Duodenal mucosa (tissue), 2 donors: Measurements from ENCODE around the gene LEKR1.
"Not testable (repeated sequence)": the region's sequence is repeated elsewhere in the genome, so short reads cannot be mapped to it uniquely, and the experiment has no call there.

Experiments used
- H3K27ac ChIP-seq: one replicate; pipeline ENCODE4 v1.7.0; 2013; ENCODE audit warnings: low read depth, low read length
- H3K27me3 ChIP-seq, 2 donors: one replicate each; pipeline ENCODE4 v1.7.0; 2013; ENCODE audit warnings: low read length in 2 of 2, control low read depth in 1 of 2; ENCODE audit not compliant: insufficient read depth in 2 of 2, control insufficient read depth in 1 of 2
- H3K36me3 ChIP-seq, 2 donors: one replicate each; pipeline ENCODE4 v1.7.0; 2013; ENCODE audit warnings: low read length in 2 of 2, control low read depth in 1 of 2; ENCODE audit not compliant: insufficient read depth in 2 of 2, control insufficient read depth in 1 of 2
- H3K4me1 ChIP-seq, 2 donors: one replicate each; pipeline ENCODE4 v1.7.0; 2013; ENCODE audit warnings: low read length in 2 of 2, control low read depth in 1 of 2; ENCODE audit not compliant: insufficient read depth in 2 of 2, control insufficient read depth in 1 of 2
- H3K4me3 ChIP-seq, 2 donors: one replicate each; pipeline ENCODE4 v1.7.0; 2013; ENCODE audit warnings: low read length in 2 of 2, low read depth in 1 of 2
- H3K9ac ChIP-seq, 2 donors: one replicate each; pipeline ENCODE4 v1.7.0; 2013; ENCODE audit warnings: low read length in 2 of 2, low read depth in 1 of 2
- H3K9me3 ChIP-seq, 2 donors: one replicate each; pipeline ENCODE4 v1.7.0; 2013; ENCODE audit warnings: low read length in 2 of 2, control low read depth in 1 of 2; ENCODE audit not compliant: control insufficient read depth in 1 of 2

Gene LEKR1

DNA sequence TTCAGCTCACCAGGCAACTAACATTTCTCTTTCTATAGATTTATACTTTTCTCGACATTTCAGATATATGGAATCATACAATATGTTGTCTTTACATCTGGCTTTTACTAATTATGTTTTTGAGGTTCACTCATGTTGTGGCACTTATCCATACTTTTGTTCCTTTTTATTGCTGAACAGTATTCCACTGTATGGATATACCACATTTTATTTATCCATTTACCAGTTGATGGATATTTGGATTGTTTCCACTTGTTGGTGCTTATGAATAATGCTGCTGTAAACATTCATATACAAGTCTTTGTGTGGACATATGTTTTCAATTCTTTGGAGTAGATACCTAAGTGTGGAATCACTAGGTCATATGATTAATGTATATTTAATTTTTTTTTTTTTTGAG is 97.2 kb downstream of the LEKR1 start:
- Histone ChIP-seq H3K36me3 (no peaks in the 10 kb centered on the region), H3K4me3 (no peak overlapping the region), H3K27ac (no peak overlapping the region), H3K27me3 (no peaks in the 10 kb centered on the region), H3K9me3 (no peaks in the 10 kb centered on the region), H3K9ac (no peak overlapping the region), H3K4me1 (no peaks in the 10 kb centered on the region)

DNA sequence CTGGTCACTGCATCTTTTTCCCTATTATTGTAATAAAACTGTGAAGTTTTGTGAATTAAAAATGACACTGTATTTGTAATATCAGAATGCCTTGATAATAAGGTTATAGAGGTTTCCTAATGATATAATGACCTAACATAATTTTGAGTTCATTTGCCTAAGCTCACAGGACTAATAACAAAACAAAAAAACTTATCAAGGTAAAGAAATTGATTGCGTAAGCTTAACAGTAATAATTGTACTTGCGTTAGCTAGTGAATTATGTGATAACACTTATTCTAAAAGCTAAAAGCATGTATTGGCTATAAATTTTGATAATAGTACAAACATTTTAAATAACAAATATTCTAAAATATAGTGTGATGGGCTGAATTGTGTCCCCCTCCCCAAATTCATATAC is 112.6 kb downstream of the LEKR1 start:
- no peaks in the 10 kb centered on the region for H3K9me3 ChIP-seq
- no peak overlapping the region for H3K27ac ChIP-seq
- H3K4me3 ChIP-seq = no peak overlapping the region
- H3K36me3 ChIP-seq = no peaks in the 10 kb centered on the region
- no peaks in the 10 kb centered on the region for H3K4me1 ChIP-seq
- H3K27me3 ChIP-seq = no peaks in the 10 kb centered on the region
- no peak overlapping the region for H3K9ac ChIP-seq

DNA sequence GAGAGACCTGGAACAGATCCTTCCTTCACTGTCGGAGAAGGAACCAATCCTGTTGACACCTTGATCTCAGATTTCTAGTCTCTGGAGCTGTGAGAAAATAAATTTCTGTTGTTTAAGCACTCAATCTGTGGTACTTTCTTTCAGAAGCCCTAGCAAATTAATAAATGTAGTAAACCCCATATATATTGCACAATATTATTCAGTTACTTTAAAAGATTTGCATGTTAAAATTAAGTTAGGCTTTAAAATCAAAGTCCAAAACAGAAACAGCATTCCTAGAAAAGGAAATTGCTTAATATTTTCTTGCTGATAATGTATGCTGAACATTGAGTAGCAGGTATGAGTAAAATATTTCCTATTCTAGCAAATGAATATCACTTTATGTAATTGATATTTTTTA is 113.2 kb downstream of the LEKR1 start:
- Histone ChIP-seq H3K9me3 (no peaks in the 10 kb centered on the region), H3K36me3 (no peaks in the 10 kb centered on the region), H3K4me3 (no peak overlapping the region), H3K27ac (no peak overlapping the region), H3K4me1 (no peaks in the 10 kb centered on the region), H3K27me3 (no peaks in the 10 kb centered on the region), H3K9ac (no peak overlapping the region)

DNA sequence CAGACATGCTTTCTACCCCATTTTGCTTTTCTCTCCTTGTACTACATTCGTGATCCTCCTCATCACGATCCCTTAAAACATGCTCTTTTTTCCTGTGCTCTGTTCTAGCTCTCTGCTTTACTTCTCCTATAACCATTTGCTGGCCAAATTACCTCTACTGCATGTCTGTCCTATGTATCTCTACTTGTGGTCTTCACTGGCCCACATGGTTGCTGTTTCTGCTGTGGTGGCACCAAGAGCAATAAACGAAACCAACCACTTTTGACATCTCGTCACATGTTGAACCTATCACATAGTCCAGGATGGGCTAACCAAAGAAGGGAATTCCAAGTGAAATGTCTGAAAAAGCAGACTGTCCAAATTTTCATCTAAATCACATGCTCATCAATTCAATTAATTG is 115.2 kb downstream of the LEKR1 start:
- Histone ChIP-seq H3K9me3 (no peaks in the 10 kb centered on the region), H3K27ac (no peak overlapping the region), H3K9ac (no peak overlapping the region), H3K4me1 (no peaks in the 10 kb centered on the region), H3K36me3 (no peaks in the 10 kb centered on the region), H3K27me3 (no peaks in the 10 kb centered on the region), H3K4me3 (no peak overlapping the region)

DNA sequence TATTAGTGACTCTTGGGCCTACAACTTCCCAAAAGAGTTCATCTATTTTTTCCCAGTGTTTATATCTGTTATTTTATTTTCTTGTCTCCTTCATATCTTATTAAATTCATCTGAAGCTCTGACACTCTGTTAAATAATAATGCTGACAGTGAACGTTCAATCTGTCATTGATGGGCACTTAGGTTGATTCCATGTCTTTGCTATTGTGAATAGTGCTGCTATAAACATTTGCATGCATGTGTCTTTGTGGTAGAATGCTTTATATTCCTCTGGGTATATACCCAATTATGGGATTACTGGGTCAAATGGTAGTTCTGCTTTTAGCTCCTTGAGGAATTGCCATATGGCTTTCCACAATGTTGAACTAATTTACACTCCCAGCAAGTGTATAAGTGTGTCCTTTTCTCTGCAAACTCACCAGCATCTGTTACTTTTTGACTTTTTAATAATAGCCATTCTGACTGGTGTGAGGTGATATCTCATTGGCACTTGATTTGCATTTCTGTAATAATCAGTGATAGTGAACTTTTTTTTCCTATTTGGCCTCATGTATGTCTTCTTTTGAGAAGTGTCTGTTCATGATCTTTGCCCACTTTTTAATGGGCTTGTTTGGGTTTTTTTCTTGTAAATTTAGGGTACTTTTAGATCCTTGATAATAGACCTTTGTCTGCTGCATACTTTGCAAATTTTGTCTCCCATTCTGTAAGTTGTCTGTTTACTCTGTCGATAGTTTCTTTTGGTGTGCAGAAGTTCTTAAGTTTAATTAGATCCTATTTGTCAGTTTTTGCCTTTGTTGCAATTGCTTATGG is 122.5 kb downstream of the LEKR1 start:
- Histone ChIP-seq H3K9ac (no peak overlapping the region), H3K9me3 (no peaks in the 10 kb centered on the region), H3K36me3 (no peaks in the 10 kb centered on the region), H3K4me3 (no peak overlapping the region), H3K27me3 (no peaks in the 10 kb centered on the region), H3K27ac (no peak overlapping the region), H3K4me1 (no peaks in the 10 kb centered on the region)

DNA sequence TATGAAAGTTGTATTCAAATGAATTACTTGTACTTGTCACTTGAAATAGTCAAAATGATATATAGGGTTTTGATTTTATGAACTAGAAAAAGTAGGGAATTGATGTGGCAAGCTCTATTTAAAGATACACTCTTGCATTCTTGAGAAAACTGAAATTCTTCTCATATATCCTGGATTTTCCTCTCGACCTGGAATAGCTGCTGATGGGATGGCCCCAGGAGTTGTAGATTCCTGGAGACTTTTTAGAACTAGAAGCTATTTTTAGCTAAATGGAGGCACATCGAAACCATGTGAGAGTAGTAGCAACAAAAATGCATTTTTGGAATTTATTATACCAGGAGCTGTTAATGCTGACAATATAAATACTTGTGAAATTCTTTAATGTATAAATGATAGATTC is 125.9 kb downstream of the LEKR1 start:
- no peak overlapping the region for H3K27ac ChIP-seq
- H3K9ac ChIP-seq = no peak overlapping the region
- H3K4me3 ChIP-seq = no peak overlapping the region
- no peaks in the 10 kb centered on the region for H3K4me1 ChIP-seq
- H3K9me3 ChIP-seq = no peaks in the 10 kb centered on the region
- H3K36me3 ChIP-seq = no peaks in the 10 kb centered on the region
- no peaks in the 10 kb centered on the region for H3K27me3 ChIP-seq

DNA sequence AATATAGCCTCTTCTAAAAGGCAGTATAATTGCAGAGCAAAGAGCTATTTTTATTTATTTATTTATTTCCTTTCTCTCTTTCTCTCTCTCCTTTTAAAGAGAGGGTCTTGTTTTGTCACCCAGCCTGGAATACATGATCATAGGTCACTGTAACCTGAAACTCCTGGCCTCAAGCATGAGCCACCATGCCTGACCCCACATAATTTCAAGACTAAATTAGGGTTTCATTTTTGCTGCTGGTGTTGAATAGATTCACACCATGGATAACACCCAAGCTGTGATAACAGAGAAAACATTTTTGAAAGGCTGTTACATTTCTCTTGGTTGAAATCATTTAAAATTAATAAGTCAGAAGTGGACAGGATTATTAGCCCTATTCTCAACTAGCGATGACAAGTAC is 131.6 kb downstream of the LEKR1 start:
- H3K36me3 ChIP-seq = no peaks in the 10 kb centered on the region
- H3K9ac ChIP-seq = no peak overlapping the region
- H3K27me3 ChIP-seq = no peaks in the 10 kb centered on the region
- H3K27ac ChIP-seq = no peak overlapping the region
- no peak overlapping the region for H3K4me3 ChIP-seq
- H3K9me3 ChIP-seq = no peaks in the 10 kb centered on the region
- H3K4me1 ChIP-seq = no peaks in the 10 kb centered on the region

DNA sequence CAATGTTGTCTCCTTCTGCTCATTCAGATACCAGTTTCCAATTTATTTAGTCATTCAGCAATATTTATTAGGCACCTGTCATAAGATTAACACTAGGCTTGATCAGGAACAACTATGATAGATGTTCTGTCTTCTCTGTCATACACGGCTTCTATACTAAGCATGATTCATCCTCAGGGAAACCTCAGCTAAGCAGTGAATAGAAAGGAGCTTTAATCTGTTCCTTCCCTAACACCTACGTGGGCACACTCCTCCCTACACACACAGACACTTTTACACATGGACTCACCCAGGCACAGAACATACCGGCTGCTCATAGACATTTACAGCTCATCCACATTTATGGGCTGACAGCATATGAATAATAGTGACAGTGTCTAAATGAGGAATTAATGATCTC is 136.9 kb downstream of the LEKR1 start:
- Histone ChIP-seq H3K27ac (no peak overlapping the region), H3K9ac (no peak overlapping the region), H3K9me3 (no peaks in the 10 kb centered on the region), H3K4me3 (no peak overlapping the region), H3K36me3 (no peaks in the 10 kb centered on the region), H3K4me1 (no peaks in the 10 kb centered on the region), H3K27me3 (no peaks in the 10 kb centered on the region)

DNA sequence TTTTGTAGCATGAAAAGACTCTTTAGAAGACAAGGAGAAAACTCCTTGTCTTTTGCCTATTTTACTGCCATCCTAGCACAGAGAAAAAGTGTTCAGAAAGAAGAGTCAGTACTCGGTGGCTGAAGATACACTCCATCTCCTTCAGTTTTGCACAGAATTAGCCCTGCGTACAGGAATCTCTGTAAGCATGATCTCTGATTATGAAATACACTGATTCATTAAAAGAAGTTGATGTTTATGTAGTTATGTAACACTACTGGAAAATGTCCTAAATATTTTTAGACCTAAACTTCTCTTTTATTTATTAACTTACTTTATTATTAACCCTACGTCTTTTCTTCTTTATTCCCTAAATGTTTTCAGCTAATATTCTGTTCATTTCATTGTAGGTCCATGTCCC is 138.4 kb downstream of the LEKR1 start:
- Histone ChIP-seq H3K9me3 (no peaks in the 10 kb centered on the region), H3K27ac (no peak overlapping the region), H3K4me1 (no peaks in the 10 kb centered on the region), H3K36me3 (no peaks in the 10 kb centered on the region), H3K4me3 (no peak overlapping the region), H3K27me3 (no peaks in the 10 kb centered on the region), H3K9ac (no peak overlapping the region)

DNA sequence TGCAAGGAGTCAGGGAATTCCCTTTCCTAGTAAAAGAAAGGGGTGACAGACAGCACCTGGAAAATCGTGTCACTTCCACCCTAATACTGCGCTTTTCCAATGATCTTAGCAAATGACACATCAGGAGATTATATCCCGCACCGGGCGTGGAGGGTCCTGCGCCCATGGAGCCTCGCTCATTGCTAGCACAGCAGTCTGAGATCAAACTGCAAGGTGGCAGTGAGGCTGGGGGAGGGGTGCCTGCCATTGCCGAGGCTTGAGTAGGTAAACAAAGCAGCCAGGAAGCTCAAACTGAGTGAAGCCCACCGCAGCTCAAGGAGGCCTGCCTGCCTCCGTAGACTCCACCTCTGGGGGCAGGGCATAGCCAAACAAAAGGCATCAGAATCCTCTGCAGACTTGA is 140.2 kb downstream of the LEKR1 start:
- H3K4me1 ChIP-seq, H3K9ac ChIP-seq, H3K4me3 ChIP-seq, H3K27ac ChIP-seq, H3K27me3 ChIP-seq, H3K9me3 ChIP-seq, H3K36me3 ChIP-seq: not testable (repeated sequence)

DNA sequence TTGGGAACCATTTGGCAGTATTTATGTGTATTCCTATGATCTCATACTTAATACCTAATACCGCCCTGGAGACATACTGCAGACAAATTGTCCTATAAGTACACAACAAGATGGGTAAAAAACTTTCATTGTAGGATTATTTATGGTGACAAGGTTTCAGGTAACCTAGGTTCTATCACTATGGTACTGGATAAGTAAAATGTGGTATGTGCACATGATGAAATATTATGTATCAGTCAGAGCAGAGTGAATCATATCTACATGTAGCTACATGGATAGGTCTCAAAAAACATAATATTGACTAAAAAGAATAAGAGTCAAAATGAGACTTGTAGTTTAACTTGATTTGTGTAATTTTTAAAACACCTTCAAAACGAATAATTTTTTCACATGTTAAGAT is 147.8 kb downstream of the LEKR1 start:
- no peaks in the 10 kb centered on the region for H3K4me1 ChIP-seq
- no peak overlapping the region for H3K4me3 ChIP-seq
- no peaks in the 10 kb centered on the region for H3K27me3 ChIP-seq
- no peaks in the 10 kb centered on the region for H3K36me3 ChIP-seq
- no peaks in the 10 kb centered on the region for H3K9me3 ChIP-seq
- H3K27ac ChIP-seq = no peak overlapping the region
- H3K9ac ChIP-seq = no peak overlapping the region
